Suprapubic skin (tissue), 4 donors: ENCODE results near the gene MAP2K5.
"Not testable (repeated sequence)": the region's sequence is repeated elsewhere in the genome, so short reads cannot be mapped to it uniquely, and the experiment has no call there.

Experiments
- EP300 ChIP-seq: sonication (generic); formaldehyde crosslinking; IDR thresholded peaks from one replicate; pipeline ENCODE4 v1.6.1; 2017; ENCODE audit warnings: antibody characterized with exemption
- POLR2AphosphoS5 ChIP-seq, 3 donors: sonication (generic); formaldehyde crosslinking; IDR thresholded peaks; one replicate each; pipeline ENCODE4 v1.6.1; 2017; ENCODE audit warnings: antibody characterized with exemption in 3 of 3
- TF ChIP-seq, protein P1 (sequence below), 2 donors: fragments of 200-600 bp in 1 of 2; fragments of 450-650 bp in 1 of 2; sonication (generic) in 1 of 2; IDR thresholded peaks; one replicate each; pipeline ENCODE4 v1.5.1; 2016 to 2019; ENCODE audit warnings: antibody characterized with exemption in 2 of 2, mild to moderate bottlenecking in 1 of 2, moderate library complexity in 1 of 2

DNA sequence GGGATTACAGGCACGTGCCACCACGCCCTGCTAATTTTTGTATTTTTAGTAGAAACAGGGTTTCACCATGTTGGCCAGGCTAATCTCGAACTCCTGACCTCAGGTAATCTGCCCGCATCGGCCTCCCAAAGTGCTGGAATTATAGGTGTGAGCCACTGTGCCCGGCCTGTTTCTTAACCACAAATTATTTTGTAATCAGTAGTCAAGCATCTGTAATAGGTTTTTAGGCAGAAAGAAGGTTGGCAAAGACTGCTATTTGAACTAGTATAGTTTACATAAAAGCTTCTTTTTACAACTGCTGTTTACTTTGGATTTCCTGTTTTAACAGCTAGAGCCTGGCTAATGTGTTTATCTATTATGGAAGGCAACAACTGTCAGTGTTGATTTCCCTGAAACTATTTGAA is 72.6 kb downstream of the MAP2K5 start:
- TF ChIP-seq, protein P1, sequence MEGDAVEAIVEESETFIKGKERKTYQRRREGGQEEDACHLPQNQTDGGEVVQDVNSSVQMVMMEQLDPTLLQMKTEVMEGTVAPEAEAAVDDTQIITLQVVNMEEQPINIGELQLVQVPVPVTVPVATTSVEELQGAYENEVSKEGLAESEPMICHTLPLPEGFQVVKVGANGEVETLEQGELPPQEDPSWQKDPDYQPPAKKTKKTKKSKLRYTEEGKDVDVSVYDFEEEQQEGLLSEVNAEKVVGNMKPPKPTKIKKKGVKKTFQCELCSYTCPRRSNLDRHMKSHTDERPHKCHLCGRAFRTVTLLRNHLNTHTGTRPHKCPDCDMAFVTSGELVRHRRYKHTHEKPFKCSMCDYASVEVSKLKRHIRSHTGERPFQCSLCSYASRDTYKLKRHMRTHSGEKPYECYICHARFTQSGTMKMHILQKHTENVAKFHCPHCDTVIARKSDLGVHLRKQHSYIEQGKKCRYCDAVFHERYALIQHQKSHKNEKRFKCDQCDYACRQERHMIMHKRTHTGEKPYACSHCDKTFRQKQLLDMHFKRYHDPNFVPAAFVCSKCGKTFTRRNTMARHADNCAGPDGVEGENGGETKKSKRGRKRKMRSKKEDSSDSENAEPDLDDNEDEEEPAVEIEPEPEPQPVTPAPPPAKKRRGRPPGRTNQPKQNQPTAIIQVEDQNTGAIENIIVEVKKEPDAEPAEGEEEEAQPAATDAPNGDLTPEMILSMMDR (IDR thresholded peaks at IDR 0.05) = not testable (repeated sequence)
- not testable (repeated sequence) for TF ChIP-seq POLR2AphosphoS5 (IDR thresholded peaks at IDR 0.05); EP300
